AG08395 (cell line): ENCODE measurements around the gene LGALS7B.
"Not testable (repeated sequence)": the region's sequence is repeated elsewhere in the genome, so short reads cannot be mapped to it uniquely, and the experiment has no call there.

Experiments used
- DNase-seq: peaks from one replicate; pipeline ENCODE4 v3.0.0; 2012; ENCODE audit warnings: mixed read lengths, low spot score

Gene LGALS7B

DNA sequence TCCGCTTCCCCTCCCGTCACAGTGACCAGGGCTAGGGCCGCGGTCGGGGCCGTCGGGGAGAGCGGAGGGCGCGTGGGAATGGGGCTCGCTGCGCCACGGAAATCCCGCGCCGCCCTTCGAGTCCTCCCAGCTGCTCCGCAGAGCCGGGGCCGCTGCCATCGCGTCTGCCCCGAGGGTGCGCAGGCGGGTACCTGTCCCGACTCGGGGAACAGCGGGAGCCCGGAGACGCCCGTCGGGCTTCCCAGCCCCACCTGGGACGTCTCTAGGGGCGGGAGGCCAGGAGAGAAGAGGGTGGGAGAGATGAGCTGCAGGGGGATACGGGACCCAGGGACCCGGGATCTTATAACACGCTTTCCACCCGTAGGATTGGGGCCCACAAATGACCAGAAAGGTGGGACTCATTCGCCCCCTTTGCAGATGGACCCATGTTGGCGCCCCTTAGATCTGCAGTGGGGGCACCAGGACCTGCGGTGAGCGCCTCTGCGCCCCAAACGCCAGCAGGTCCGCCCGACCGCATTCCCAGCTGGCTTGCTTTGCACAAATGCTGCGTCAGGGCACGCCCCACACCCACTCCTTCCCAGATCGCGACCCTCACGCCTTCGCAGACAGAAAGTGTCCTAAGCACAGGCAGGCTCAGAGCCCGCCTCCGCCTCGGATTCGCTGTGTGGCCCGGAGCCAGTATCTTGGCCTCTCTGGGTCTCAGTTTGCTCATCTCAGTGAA, 18.6 kb upstream of the LGALS7B start:
- not testable (repeated sequence) for DNase-seq

DNA sequence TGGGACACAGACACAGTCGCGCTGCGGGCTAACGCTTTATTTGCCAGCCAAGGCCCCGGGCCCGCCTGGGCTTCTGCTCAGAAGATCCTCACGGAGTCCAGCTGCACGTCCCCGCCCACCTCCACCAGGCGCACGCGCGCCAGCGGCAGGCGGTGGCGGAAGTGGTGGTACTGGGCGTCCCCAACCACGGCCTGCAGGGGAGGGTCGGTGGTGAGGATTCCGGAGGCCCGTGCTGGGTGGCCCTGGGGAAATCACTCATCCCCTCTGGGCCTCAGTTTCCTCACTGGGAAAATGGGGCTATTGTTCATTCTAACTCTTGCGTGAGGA, 18.1 kb upstream of the LGALS7B start:
- not testable (repeated sequence) for DNase-seq

DNA sequence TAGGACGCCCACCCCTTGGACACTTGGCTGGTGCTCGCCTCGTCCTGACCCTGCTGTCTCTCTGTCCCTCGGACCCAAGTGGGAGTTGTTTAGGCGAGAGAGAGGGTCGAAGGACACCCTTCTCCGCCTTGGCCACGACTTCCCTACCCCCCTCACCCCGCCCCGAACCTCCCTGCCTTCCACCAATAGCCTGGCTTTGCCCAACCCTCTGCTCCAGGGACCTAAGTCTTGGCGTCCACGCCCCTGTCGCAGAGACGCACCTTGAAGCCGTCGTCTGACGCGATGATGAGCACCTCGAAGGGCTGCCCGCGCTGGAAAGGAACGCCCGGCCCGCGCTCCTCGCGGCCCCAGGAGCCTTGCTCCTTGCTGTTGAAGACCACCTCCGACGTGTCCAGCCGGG, 17.4 kb upstream of the LGALS7B start:
- not testable (repeated sequence) for DNase-seq

DNA sequence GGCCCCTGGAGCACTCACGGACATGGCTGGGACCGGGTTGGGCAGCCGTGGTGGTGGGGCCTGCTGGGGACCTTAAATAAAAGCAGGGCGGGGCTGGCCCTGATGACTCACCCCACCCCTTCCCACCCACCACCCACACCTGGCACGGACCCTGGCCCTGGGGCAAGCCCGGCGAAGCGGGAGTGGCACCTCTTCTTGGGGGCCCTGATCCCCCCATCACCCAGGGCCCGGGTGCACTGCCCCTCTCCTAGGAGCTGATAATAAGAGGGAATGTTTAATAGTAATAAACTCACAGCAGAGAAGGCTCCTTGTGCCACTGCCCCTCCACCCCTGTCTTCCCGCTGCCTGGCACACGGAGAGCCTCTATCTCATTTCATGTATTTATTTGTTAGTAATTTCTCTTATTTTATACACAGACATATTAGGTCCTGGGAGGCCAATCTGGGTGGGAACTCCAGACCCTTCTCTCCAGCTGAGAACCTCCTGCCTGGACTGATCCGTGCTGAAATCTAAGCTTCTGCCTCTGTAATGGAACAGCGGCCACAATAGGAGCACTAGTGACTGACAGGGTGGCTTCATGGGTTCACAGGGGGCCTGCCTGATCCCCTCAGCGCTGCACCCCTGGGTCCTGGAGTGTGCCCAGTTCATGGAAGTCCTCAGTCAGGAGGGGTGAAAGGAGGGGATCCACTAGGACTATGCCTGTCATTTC, 15.4 kb upstream of the LGALS7B start, which contains the start of gene LGALS7:
Gene LGALS7, minus strand, starts transcription at position 49 of the 709 bp plus-strand sequence. Its CDS starts 25 bp downstream, at position 24.
- no peak for DNase-seq

DNA sequence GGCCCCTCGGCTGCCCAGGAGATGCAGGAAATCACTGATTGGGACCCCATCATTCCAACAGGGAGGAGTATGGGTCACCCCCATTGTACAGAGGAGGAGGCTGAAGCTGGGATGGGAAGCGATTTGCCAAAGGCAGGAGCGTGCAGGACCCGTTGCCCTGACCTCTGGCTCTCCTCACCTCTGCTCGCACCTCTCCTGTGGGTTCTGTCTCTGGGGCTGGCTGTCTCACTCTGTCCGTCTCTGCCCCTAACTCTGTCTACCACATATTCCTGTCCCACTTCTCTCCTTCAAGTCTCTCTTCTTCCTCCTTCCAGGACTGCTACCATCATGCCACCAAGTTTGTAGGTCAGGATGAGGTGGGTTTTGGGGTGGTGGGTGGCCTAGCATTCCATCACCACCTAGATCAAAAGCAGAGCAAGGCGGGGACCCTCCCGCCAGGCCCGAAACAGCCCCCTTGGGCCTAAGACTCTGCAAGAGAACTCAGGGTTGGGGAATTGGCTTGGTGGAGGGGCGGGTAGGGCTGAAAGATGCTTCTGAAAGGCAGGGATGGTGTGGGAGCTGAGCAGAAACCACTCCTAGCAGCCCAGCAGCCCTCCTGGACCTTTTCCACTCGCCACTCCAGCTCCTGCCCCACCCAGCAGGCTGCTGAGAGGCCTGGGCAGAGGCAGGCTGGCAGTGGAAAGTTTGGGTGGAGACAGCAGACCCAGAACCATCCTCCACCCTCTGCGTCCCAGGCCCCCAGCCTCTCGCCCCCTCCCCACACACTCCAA, 14.6 kb upstream of the LGALS7B start:
- no peak for DNase-seq

DNA sequence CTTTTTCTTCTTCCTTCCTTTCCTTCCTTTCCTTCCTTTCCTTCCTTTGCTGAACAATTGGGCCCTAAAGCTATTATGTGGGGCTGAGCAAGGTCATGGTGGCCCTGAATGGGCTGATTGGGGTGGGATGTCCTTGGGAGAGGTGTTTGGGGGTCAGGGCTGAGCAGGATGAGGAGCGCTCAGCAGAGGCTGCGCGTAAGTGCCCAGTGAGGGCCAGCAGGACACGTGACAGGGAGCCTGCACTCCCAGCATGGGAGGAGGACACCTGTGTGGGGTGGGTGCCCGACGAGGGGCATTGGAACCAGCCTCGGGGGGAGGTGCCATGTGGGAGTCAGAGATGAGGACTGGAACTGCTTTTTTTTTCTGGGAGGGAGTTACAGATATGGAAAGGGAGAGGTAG, 10.3 kb upstream of the LGALS7B start:
- DNase-seq, result no peak

DNA sequence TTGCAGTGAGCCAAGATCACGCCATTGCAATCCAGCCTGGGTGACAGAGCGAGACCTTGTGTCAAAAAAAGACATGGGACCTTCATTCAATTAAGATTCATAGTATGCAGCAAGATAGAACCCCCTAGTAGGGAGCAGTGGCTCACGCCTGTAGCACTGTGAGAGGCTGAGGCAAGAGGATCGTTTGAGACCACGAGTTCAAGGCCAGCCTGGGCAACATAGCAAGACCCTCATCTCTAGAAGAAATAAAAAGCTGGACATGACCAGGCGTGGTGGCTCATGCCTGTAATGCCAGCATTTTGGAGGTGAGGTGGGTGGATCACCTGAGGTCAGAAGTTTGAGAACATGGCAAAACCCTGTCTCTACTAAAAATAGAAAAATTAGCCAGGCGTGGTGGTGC, 8.6 kb upstream of the LGALS7B start:
- no peak for DNase-seq

DNA sequence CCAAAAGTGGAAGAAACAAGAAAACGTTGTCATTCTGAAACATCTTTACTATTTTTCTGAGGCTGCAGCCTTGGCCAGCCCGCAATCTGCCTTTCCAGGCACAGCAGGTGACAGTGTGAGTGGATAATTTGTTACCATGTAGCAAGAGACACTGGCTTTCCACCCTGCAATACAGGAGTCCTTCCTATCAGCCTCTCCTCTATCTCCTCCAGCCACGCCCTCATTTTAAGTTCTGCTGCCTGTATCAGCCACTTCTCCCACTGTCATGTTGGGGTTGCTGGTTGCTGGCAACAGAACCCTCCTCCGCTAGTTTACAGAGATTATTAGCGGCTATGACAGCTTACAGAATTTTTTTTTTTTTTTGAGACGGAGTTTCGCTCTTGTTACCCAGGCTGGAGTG, 7.9 kb upstream of the LGALS7B start:
- no peak for DNase-seq

DNA sequence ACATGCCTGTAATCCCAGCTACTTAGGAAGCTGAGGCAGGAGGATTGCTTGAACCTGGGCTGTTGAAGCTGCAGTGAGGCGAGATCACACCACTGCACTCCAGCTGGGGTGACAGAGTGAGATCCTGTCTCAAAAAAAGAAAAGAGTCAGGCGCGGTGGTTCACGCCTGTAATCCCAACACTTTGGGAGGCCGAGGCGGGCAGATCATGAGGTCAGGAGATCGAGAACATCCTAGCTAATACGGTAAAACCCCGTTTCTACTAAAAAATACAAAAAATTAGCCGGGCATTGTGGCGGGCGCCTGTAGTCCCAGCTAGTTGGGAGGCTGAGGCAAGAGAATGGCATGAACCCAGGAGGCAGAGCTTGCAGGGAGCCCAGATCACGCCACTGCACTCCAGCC, 6.8 kb upstream of the LGALS7B start:
- DNase-seq, result not testable (repeated sequence)

DNA sequence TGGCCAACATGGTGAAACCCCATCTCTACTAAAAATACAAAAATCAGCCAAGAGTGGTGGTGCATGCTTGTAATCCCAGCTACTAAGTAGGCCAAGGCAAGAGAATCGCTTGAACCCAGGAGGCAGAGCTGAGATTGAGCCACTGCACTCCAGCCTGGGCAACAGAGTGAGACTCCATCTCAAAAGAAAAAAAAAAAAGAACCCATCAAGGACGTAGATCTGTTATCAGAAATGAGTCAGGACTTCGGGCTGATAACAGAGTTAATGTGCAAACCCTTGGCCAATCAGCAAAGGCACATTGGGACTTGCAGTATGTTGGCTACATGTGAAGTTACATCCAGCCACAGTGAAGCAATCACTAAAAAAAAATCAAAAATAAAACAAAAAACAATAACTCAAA, 4.8 kb upstream of the LGALS7B start:
- DNase-seq, result no peak

DNA sequence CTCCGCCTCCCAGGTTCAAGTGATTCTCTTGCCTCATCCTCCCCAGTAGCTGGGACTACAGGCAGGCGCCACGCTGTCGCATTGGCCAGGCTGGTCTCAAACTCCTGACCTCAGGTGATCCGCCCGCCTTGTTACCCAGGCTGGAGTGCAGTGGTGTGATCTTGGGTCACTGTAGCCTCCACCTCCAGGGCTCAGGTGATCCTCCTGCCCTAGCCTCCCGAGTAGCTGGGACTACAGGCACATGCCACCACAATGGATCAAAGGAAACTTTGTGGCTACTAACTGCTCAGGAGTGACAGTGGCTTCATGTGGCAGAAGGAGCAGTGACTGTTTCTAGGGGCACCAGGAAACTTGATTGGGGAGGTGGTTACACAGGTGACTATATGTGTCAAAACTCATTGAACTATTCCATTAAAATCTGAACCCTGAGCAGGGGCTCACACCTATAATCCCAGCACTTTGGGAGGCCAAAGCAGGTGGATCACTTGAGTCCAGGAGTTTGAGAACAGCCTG, 3.8 kb upstream of the LGALS7B start:
- DNase-seq, result no peak

DNA sequence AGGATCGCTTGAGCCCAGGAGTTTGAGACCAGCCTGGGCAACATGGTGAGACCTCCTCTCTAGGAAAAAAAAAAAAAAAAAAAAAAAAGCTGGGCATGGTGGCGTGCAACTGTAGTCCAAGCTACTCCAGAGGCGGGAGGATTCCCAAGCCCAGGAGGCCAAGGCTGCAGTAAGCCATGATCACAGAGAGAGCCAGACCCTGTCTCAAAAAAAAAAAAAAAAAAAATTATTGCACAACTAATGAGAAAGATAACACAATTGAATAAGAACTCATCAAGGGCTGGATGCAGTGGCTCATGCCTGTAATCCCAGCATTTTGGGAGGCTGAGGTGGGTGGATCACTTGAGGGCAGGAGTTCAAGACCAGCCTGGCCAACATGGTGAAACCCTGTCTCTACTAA, 2.9 kb upstream of the LGALS7B start:
- DNase-seq, result not testable (repeated sequence)

DNA sequence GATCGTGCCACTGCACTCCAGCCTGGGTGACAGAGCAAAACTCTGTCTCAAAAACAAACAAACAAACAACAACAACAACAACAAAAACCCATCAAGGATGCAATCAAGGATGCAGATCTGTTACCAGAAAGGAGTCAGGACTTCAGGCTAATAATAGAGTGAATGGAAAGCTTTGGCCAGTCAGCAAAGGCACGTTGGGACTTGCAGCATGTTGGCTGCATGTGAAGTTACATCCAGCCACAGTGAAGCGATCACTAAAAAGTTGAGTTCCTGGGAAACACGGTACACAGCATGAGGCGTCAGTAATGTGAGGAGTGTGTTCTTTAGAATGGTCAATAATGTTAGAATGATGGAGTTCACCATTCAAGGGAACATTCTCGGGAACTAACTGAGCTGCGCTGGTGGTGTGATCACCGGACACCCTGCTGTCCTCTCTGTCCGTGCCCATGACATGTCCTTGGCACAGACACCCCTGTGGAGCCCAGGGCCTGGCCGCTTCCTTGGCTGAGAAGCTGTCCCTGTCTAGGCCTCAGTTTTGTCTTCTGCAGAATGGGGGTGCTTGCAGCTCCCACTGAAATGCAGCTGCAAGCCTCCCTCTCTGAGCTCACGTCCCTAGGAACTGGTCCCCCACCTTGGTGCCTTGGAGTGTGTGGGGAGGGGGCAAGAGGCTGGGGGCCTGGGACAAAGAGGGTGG, 2.3 kb upstream of the LGALS7B start:
- no peak for DNase-seq

DNA sequence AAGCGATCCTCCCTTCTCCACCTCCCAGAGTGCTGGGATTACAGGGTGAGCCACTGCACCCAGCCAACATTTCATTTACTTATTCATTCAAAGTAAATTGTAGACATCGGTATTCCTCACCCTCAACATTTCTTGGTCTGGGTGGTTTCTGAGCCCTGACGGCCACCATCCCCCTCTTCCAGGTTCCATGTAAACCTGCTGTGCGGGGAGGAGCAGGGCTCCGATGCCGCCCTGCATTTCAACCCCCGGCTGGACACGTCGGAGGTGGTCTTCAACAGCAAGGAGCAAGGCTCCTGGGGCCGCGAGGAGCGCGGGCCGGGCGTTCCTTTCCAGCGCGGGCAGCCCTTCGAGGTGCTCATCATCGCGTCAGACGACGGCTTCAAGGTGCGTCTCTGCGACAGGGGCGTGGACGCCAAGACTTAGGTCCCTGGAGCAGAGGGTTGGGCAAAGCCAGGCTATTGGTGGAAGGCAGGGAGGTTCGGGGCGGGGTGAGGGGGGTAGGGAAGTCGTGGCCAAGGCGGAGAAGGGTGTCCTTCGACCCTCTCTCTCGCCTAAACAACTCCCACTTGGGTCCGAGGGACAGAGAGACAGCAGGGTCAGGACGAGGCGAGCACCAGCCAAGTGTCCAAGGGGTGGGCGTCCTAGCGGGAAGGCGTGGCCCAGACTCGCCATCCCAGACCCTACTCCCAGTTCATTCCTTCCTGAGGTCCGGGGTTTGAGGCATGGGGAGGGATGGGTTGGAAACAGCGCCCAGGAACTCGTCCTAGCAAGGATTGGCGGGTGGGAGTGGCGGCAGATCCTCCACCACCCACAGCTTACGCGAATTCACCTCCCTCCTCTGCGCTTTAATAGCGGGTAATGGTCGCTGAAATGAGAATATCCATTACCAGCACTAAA, 1.8 kb downstream of the LGALS7B start:
- DNase-seq, result not testable (repeated sequence)

DNA sequence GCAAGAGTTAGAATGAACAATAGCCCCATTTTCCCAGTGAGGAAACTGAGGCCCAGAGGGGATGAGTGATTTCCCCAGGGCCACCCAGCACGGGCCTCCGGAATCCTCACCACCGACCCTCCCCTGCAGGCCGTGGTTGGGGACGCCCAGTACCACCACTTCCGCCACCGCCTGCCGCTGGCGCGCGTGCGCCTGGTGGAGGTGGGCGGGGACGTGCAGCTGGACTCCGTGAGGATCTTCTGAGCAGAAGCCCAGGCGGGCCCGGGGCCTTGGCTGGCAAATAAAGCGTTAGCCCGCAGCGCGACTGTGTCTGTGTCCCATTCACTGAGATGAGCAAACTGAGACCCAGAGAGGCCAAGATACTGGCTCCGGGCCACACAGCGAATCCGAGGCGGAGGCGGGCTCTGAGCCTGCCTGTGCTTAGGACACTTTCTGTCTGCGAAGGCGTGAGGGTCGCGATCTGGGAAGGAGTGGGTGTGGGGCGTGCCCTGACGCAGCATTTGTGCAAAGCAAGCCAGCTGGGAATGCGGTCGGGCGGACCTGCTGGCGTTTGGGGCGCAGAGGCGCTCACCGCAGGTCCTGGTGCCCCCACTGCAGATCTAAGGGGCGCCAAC, 2.6 kb downstream of the LGALS7B start:
- not testable (repeated sequence) for DNase-seq

DNA sequence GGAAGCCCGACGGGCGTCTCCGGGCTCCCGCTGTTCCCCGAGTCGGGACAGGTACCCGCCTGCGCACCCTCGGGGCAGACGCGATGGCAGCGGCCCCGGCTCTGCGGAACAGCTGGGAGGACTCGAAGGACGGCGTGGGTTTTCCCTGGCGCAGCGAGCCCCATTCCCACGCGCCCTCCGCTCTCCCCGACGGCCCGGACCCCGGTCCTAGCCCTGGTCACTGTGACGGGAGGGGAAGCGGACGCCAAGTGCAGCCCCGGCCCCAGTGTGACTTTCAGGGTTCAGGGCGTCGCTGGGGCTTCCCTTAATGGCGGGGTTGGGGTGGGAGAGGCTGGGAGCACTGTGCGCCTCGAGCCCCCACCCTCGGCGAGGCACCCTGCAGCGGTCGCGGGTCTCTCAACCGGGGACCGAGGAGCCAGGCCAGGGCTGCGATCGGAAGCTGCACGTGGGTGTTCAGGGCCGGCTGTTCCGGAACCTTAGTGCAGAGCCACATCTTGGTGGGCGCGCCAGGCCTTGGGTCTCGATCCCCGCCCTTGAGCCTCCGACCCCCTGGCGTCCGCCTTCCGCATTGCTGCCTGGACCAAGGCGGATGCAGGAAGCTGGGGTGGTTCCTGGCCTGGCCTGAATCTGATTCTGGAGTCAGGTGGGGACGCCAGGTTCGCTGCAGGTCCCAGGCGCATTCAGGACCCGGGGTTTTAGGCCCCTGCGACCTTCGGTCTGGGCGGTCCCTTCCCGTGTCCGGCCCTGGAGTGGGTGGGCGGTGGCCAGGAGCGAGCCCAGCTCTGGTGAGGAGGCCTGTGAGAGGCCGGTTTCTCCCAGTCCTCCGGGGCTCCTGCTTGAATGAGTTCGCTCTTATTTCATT, 3.5 kb downstream of the LGALS7B start:
- no peak for DNase-seq

DNA sequence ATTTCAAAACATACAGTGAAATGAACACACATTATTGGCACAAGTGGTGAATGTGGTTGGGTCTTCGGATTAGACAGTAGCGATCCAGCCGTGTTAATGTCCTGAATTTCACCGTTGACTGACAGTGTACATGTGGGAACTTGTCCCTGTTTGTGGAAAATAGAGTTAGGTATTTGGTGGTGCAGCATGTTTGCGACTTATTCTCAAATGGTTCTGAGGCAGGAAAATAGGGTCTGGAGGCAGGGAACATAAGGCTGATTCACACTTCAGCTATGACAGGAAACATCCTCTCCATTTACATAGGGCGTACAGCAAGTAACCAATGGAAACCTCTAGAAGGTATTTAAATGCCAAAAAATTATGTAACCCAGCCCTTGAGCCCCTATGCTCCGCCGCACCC, 4.2 kb downstream of the LGALS7B start:
- DNase-seq, result no peak

DNA sequence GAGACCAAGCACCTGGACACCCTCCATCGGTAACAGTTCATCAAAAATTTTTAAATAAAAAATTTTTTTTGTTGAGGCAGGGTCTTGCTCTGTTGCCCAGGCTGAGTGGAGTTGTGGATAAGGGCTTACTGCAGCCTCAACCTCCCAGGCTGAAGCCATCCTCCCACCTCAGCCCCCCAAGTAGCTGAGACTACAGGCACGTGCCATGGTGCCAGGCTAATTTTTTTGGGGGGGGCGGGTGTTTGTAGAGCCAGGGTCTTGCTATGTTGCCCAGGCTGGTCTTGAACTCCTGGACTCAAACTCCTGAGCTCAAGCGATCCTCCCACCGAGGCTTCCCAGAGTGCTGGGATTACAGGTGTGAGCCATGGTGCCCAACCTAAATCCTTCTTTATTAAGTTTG, 4.7 kb downstream of the LGALS7B start:
- DNase-seq, result no peak

DNA sequence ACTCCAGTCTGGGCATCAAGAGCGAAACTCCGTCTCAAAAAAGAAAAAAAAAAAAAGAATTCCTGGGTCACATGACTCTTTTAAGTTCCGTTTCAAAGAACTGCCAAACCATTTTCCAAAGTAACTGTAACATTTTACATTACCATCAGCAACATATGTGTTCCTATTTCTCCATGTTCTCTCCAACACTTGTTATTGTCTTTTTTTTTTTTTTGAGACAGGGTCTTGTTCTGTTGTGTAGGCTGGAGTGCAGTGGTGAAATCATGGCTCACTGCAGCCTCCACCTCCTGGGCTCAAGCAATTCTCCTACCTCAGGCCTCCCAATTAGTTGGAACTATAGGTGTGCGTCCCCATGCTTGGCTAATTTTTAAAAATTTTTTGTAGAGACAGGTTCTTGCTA, 6.5 kb downstream of the LGALS7B start:
- no peak for DNase-seq

DNA sequence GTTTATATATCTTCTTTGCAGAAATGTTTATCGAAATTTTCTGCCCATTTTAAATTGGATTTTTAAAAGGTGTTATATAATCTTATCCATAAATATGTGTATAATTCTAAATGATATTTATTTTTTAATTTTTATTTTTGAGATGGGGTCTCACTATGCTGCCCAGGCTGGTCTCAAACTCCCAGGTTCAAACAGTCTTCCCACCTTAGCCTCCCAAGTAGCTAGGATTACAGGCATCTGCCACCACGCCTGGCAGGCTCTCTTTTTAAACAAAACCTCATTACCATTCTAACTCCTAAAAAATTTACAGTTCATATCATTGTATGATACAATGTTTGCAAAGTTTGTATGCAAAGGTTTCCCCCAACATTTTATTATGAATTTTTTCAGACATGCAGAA, 7.2 kb downstream of the LGALS7B start:
- DNase-seq, result no peak
